BJ (cell line): ENCODE measurements around the gene YPEL3. TPM values are rescaled to one million over a fixed set of nuclear protein-coding genes. Genes with fewer than 3 reads are reported as not detected.
A peak's percentile ranks its signal among the peaks of the same experiment; 100 is the strongest.
"Not testable (repeated sequence)": the region's sequence is repeated elsewhere in the genome, so short reads cannot be mapped to it uniquely, and the experiment has no call there.

Experiments
- CTCF ChIA-PET: fragments of 350-600 bp; formaldehyde crosslinking; extraction: SDS; loops from one replicate; lab custom pipeline; 2021; ENCODE audit warnings: antibody characterized with exemption, inconsistent platforms; lab: Yijun Ruan, JAX
- POLR2A ChIA-PET: fragments of 300-600 bp; sonication (Branson Sonifier 250); formaldehyde crosslinking; extraction: SDS; loops from one replicate; lab custom pipeline; 2021; ENCODE audit warnings: antibody characterized with exemption; lab: Charles Lee
- DNase-seq: peaks from one replicate; pipeline ENCODE4 v3.0.0-alpha.2; 2011; ENCODE audit warnings: low read depth
- H3K27me3 ChIP-seq: 2 replicates; pipeline ENCODE4 v1.6.0; 2011; ENCODE audit warnings: low read length; ENCODE audit not compliant: control insufficient read depth, insufficient read depth
- H3K36me3 ChIP-seq: 2 replicates; pipeline ENCODE4 v1.5.1; 2011; ENCODE audit warnings: low read length; ENCODE audit not compliant: control insufficient read depth, insufficient read depth
- H3K4me3 ChIP-seq: 2 replicates; pipeline ENCODE4 v1.5.1; 2011; ENCODE audit warnings: low read depth, mild to moderate bottlenecking, control low read depth, low read length
- CTCF ChIP-seq: IDR thresholded peaks from 2 replicates; pipeline ENCODE4 v1.5.1; 2011; ENCODE audit warnings: low read depth, mild to moderate bottlenecking, control low read depth, inconsistent platforms, low read length, moderate library complexity; ENCODE audit not compliant: insufficient read depth
- polyA plus RNA-seq: library from polyadenylated mRNA; depleted of rRNA; stranded (reverse); fragments of >200 nt; gene quantifications from 2 replicates; pipeline ENCODE4 v1.2.3, GENCODE V29; 2011

YPEL3 gene
- polyA plus RNA-seq, 1 experiment, result 49.1 TPM

GRCh38 chr16:30132591-30132990 lies 36.6 kb upstream of the YPEL3 start:
- ChIA-PET POLR2A (no interaction called here), CTCF (no interaction called here)
- DNase-seq, result no peak
- Histone ChIP-seq H3K36me3 (no peaks in the 10 kb centered on the region), H3K27me3 (no peaks in the 10 kb centered on the region), H3K4me3 (no peak overlapping the region)
- TF ChIP-seq CTCF, result no peak

GRCh38 chr16:30131869-30132475 lies 36.0 kb upstream of the YPEL3 start:
- H3K36me3 ChIP-seq, result no peaks in the 10 kb centered on the region
- no peaks in the 10 kb centered on the region for H3K27me3 ChIP-seq
- DNase-seq, result no peak
- CTCF ChIA-PET, result no interaction called here
- no peak for TF ChIP-seq CTCF
- H3K4me3 ChIP-seq, result no peak overlapping the region
- POLR2A ChIA-PET, result no interaction called here

- Histone ChIP-seq H3K36me3 (no peaks in the 10 kb centered on the region), H3K4me3 (no peak overlapping the region), H3K27me3 (no peaks in the 10 kb centered on the region)
- no peak for DNase-seq
- TF ChIP-seq CTCF, result no peak
- ChIA-PET POLR2A (no interaction called here), CTCF (interaction anchor here (1.0 to 1.7 kb wide), 2 partner anchors 16 to 36 kb away, joined by 3 to 5 read pairs; partner anchors contain the start of gene TBX6)
Observed at GRCh38 chr16:30127993-30128392, 32.0 kb upstream of the YPEL3 start.

DNA sequence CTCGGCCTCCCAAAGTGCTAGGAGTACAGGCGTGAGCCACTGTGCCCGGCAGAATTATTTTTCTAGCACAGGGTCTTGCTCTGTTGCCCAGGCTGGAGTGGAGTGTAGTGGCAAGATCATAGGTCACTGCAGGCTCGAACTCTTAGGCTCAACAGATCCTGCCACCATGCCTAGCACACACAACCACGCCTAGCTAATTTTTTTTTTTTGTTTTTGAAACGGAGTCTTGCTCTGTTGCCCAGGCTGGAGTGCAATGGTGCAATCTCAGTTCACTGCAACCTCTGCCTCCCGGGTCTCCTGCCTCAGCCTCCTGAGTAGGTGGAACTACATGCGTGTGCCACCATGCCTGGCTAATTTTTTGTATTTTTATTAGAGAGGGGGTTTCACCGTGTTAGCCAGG lies 29.7 kb upstream of the YPEL3 start:
- H3K4me3 ChIP-seq, POLR2A ChIA-PET: not testable (repeated sequence)

DNA sequence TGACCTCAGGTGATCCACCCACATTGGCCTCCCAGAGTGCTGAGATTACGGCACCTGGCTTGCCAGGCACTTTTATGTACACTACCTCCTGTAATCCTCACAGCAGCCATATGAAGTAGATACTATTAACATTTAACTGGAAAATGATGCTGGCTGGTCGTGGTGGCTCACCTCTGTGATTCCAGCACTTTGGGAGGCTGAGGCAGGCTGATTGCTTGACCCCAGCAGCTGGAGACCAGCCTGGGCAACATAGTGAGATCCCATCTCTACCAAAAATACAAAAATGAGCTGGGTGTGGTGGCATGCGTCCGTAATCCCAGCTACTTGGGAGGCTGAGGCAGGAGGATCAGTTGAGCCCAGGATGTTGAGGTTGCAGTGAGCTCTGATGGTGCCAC lies 29.0 kb upstream of the YPEL3 start:
- peaks cover 6% of the 10 kb centered on the region for H3K36me3 ChIP-seq
- H3K27me3 ChIP-seq, result no peaks in the 10 kb centered on the region
- ChIA-PET CTCF (interaction anchor here (0.7 to 3.2 kb wide), 2 partner anchors 12 to 330 kb away, joined by 3 to 21 read pairs; partner anchors contain the start of gene GDPD3), POLR2A (no interaction called here)
- no peak for DNase-seq
- no peak for TF ChIP-seq CTCF
- H3K4me3 ChIP-seq, result no peak overlapping the region

More for the DNA sequence above, 29.7 kb upstream of the YPEL3 start:
- not testable (repeated sequence) for DNase-seq, H3K36me3 ChIP-seq, H3K27me3 ChIP-seq
- CTCF ChIA-PET, result interaction anchor here (3.2 kb wide), 1 partner anchor 13 kb away, joined by 21 read pairs; the partner anchor contains the start of gene GDPD3

GRCh38 chr16:30122604-30123160 lies 26.7 kb upstream of the YPEL3 start:
- ChIA-PET POLR2A (no interaction called here), CTCF (interaction anchor here (2.2 to 3.2 kb wide), 2 partner anchors 10 kb away, joined by 7 to 21 read pairs; partner anchors contain the start of gene GDPD3)
- DNase-seq, result no peak

More at GRCh38 chr16:30122604-30123160, 26.7 kb upstream of the YPEL3 start:
- H3K36me3 ChIP-seq, result peaks cover 8% of the 10 kb centered on the region
- no peak for TF ChIP-seq CTCF
- peak overlapping the region; percentile 96 for H3K4me3 ChIP-seq
- H3K27me3 ChIP-seq, result no peaks in the 10 kb centered on the region
